Measurements from ENCODE around the gene IVNS1ABP.

Gene IVNS1ABP

GRCh38 chr1:185317034-185317885 lies at the start of gene IVNS1ABP:
IVNS1ABP (minus strand) TSS chr1:185317243; CDS start chr1:185309493, 7,750 bp downstream.
- DNase-seq (ENCODE audit: low spot score), result peak; percentile 97

- no peak for DNase-seq (ENCODE audit: low spot score)
Measured at GRCh38 chr1:185365951-185366350, 48.9 kb upstream of the IVNS1ABP start.

- peak; percentile 37 for DNase-seq (ENCODE audit: low spot score)
Measured at GRCh38 chr1:185364528-185364927, 47.5 kb upstream of the IVNS1ABP start.

GRCh38 chr1:185363205-185363604 lies 46.2 kb upstream of the IVNS1ABP start:
- no peak for DNase-seq (ENCODE audit: low spot score)

GRCh38 chr1:185360714-185361113 lies 43.7 kb upstream of the IVNS1ABP start:
- DNase-seq (ENCODE audit: low spot score), result no peak

GRCh38 chr1:185358957-185359356 lies 41.9 kb upstream of the IVNS1ABP start:
- no peak for DNase-seq (ENCODE audit: low spot score)

- no peak for DNase-seq (ENCODE audit: low spot score)
Measured at GRCh38 chr1:185355947-185356346, 38.9 kb upstream of the IVNS1ABP start.

GRCh38 chr1:185353124-185353523 lies 36.1 kb upstream of the IVNS1ABP start:
- DNase-seq (ENCODE audit: low spot score), result no peak

- peak; percentile 59 for DNase-seq (ENCODE audit: low spot score)
Measured at GRCh38 chr1:185351734-185352466, 34.9 kb upstream of the IVNS1ABP start.

- DNase-seq (ENCODE audit: low spot score), result no peak
Measured at GRCh38 chr1:185350027-185350442, 33.0 kb upstream of the IVNS1ABP start.

GRCh38 chr1:185349556-185349955 lies 32.5 kb upstream of the IVNS1ABP start:
- DNase-seq (ENCODE audit: low spot score), result no peak

- no peak for DNase-seq (ENCODE audit: low spot score)
Measured at GRCh38 chr1:185348985-185349384, 31.9 kb upstream of the IVNS1ABP start.

- no peak for DNase-seq (ENCODE audit: low spot score)
Measured at GRCh38 chr1:185348296-185348695, 31.3 kb upstream of the IVNS1ABP start.

- peak; percentile 71 for DNase-seq (ENCODE audit: low spot score)
Measured at GRCh38 chr1:185345913-185346720, 29.1 kb upstream of the IVNS1ABP start.

- no peak for DNase-seq (ENCODE audit: low spot score)
Measured at GRCh38 chr1:185343306-185343705, 26.3 kb upstream of the IVNS1ABP start.

GRCh38 chr1:185342672-185343259 lies 25.7 kb upstream of the IVNS1ABP start:
- DNase-seq (ENCODE audit: low spot score), result no peak

GRCh38 chr1:185342017-185342416 lies 25.0 kb upstream of the IVNS1ABP start:
- no peak for DNase-seq (ENCODE audit: low spot score)

- DNase-seq (ENCODE audit: low spot score), result no peak
Measured at GRCh38 chr1:185341196-185341781, 24.2 kb upstream of the IVNS1ABP start.

- peak; percentile 68 for DNase-seq (ENCODE audit: low spot score)
Measured at GRCh38 chr1:185338719-185339622, 21.9 kb upstream of the IVNS1ABP start.

- DNase-seq (ENCODE audit: low spot score), result no peak
Measured at GRCh38 chr1:185337246-185337645, 20.2 kb upstream of the IVNS1ABP start.

Measured in NAMALWA (cell line).